Activated T-helper 2 cell treated with anti-CD3 and anti-CD28 coated beads, Interferon-gamma antibody, Interleukin-2, Interleukin-4, amounts not matched to agents 10 μg/mL and 5 μg/mL and 100 μg/mL, durations not matched to agents 14 hours and 24 hours and 36 hours (primary cell): ENCODE data around the gene PCBP3. TPM values are rescaled to one million over a fixed set of nuclear protein-coding genes. Genes with fewer than 3 reads are reported as not detected.
"Not testable (repeated sequence)": the region's sequence is repeated elsewhere in the genome, so short reads cannot be mapped to it uniquely, and the experiment has no call there.

Experiments
- DNase-seq: peaks from one replicate; pipeline ENCODE4 v3.0.0; 2021; ENCODE audit warnings: low spot score
- H3K27ac Mint-ChIP-seq: one replicate; pipeline ENCODE4 v1.8.0; 2021; ENCODE audit warnings: mixed read lengths
- H3K27me3 Mint-ChIP-seq: one replicate; pipeline ENCODE4 v1.8.0; 2021; ENCODE audit warnings: low read depth, mixed read lengths
- H3K36me3 Mint-ChIP-seq: one replicate; pipeline ENCODE4 v1.8.0; 2021; ENCODE audit warnings: low read depth, mixed read lengths
- H3K4me1 Mint-ChIP-seq: one replicate; pipeline ENCODE4 v1.8.0; 2021; ENCODE audit warnings: low read depth, mixed read lengths
- H3K4me3 Mint-ChIP-seq: one replicate; pipeline ENCODE4 v1.8.0; 2021; ENCODE audit warnings: low read depth, mild to moderate bottlenecking, moderate library complexity, mixed read lengths
- H3K9me3 Mint-ChIP-seq: one replicate; pipeline ENCODE4 v1.8.0; 2021; ENCODE audit warnings: mixed read lengths
- intact Hi-C: fragments of 100-400 bp; cut with micrococcal nuclease; formaldehyde crosslinking; loops from one replicate; pipeline ENCODE4 v1.15.1; 2023
- total RNA-seq: library from RNA; stranded (reverse); gene quantifications from 2 replicates; pipeline ENCODE4 v1.2.3, GENCODE V29; 2022

PCBP3 gene
- total RNA-seq, 1 donor from 2014 or later = 6.9 TPM

DNA sequence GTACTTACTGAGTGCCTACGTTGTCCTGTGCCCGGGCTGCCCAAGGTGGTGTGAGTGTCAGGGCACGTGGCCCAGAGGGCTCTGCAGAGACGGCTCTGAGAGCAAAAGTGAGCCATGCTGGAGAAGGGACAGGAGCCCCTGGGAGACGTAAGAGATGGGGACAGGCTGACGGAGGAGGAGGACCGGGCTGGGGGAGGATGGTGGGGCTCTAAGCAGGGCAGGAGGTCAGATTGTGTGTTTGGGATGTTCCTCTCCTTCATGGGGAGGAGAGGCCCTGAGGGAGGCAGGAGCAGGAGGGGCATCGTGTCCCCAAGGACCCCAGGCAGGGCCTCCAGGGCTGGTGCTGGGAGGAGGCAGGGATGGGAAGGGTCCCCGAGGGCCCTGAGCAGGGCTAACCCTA lies 158.9 kb downstream of the PCBP3 start:
- DNase-seq = no peak

GRCh38 chr21:45802956-45803617 lies 159.6 kb downstream of the PCBP3 start:
- Mint-ChIP-seq H3K9me3 (no peaks in the 10 kb centered on the region), H3K4me3 (no peak overlapping the region), H3K36me3 (no peaks in the 10 kb centered on the region), H3K4me1 (peaks cover 1% of the 10 kb centered on the region), H3K27ac (no peak overlapping the region), H3K27me3 (no peaks in the 10 kb centered on the region)
- intact Hi-C loops = no loop called here
- DNase-seq = no peak

More for the DNA sequence above, 158.9 kb downstream of the PCBP3 start:
- Mint-ChIP-seq H3K9me3 (no peaks in the 10 kb centered on the region), H3K27me3 (no peaks in the 10 kb centered on the region), H3K4me3 (no peak overlapping the region), H3K27ac (no peak overlapping the region), H3K4me1 (peaks cover 1% of the 10 kb centered on the region), H3K36me3 (no peaks in the 10 kb centered on the region)
- intact Hi-C loops = no loop called here

DNA sequence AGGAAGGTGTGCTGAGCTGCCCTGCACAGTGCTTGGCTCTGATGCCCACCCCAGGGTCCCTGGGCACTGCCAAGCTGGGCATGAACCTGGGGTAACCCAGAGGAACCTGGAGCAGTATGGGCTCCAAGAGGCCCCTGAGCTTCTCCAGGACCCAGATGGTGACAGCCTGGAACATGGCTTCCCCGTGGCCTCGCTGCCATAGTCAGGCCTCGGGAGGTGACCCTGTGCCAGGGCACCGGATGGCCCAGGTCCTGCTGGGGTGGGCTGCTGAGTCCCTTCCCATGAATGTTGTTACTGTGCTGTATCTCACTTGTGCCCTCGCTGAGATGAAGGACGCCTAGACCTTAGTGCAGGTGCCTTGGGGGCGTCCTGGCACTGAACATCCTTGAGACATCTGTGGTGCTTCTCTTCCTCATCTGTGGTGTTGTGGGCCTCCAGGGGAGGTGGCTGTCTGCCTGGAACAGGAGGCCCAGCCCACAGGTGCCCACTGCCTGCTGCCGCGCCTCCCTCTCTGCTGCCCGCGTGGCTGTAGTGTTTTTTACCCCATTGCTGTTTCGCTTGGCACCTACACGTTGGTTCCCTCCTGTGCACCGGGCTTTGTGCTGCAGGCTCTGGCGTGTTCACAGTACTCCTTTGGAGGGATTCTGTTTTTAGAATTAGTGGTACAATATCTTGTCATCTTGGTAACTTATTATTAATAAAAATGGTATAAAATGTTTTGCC lies 160.3 kb downstream of the PCBP3 start:
- DNase-seq = no peak
- peaks cover 1% of the 10 kb centered on the region for H3K4me1 Mint-ChIP-seq
- H3K27ac Mint-ChIP-seq = no peak overlapping the region
- H3K36me3 Mint-ChIP-seq = no peaks in the 10 kb centered on the region
- no peaks in the 10 kb centered on the region for H3K9me3 Mint-ChIP-seq
- intact Hi-C loops = no loop called here
- H3K4me3 Mint-ChIP-seq = no peak overlapping the region
- no peaks in the 10 kb centered on the region for H3K27me3 Mint-ChIP-seq

- H3K9me3 Mint-ChIP-seq = no peaks in the 10 kb centered on the region
- DNase-seq = no peak
- H3K4me1 Mint-ChIP-seq = peaks cover 1% of the 10 kb centered on the region
- no peaks in the 10 kb centered on the region for H3K27me3 Mint-ChIP-seq
- H3K27ac Mint-ChIP-seq = no peak overlapping the region
- H3K4me3 Mint-ChIP-seq = no peak overlapping the region
- H3K36me3 Mint-ChIP-seq = no peaks in the 10 kb centered on the region
- intact Hi-C loops = no loop called here
These were observed 161.3 kb downstream of the PCBP3 start for GRCh38 chr21:45804809-45805313.

DNA sequence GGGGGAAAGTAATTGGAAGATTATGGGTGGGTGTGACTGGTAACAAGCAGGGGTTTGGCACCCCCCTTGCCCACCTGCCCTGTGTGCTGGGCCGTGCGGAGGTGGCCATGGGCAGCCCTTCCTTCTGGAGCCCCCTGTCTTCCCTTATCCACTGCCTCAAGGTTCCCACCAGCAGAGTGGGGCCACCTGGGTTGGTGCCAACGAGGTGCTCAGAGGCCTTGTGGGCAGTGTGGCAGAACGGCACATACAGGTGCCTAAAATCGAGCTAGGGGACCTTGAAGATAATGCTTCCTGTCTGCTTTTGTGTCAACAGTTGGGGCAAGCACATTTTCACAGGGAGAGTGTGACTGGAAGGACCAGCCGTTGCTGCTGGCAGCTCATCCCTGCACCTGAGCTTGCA lies 161.8 kb downstream of the PCBP3 start:
- peaks cover 1% of the 10 kb centered on the region for H3K4me1 Mint-ChIP-seq
- no peaks in the 10 kb centered on the region for H3K36me3 Mint-ChIP-seq
- H3K27me3 Mint-ChIP-seq = no peaks in the 10 kb centered on the region
- H3K4me3 Mint-ChIP-seq = no peak overlapping the region
- H3K9me3 Mint-ChIP-seq = no peaks in the 10 kb centered on the region
- intact Hi-C loops = no loop called here
- peak; percentile 7 for DNase-seq
- no peak overlapping the region for H3K27ac Mint-ChIP-seq

DNA sequence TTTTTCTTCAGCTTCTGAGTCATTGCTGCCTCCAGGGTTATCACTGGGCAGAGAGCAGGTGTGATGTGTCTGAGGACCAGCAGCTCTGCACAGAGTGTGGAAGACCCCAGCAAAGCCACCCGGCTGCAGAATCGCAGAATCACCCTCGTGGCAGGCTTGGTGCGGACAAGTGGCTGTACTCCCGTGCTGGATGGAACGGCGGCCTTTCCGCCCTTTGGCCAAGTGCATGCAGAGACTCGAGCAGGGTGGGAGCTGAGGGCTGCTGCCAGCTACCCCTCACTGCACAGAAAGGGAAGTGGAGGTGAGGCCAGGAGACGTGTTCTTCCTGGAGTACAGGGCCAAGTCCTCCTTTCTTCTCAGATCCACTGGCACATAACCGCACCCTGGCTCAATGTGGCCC lies 162.5 kb downstream of the PCBP3 start:
- no peak overlapping the region for H3K27ac Mint-ChIP-seq
- H3K4me1 Mint-ChIP-seq = peaks cover 1% of the 10 kb centered on the region
- intact Hi-C loops = no loop called here
- no peak overlapping the region for H3K4me3 Mint-ChIP-seq
- no peaks in the 10 kb centered on the region for H3K9me3 Mint-ChIP-seq
- DNase-seq = no peak
- no peaks in the 10 kb centered on the region for H3K36me3 Mint-ChIP-seq
- no peaks in the 10 kb centered on the region for H3K27me3 Mint-ChIP-seq

- H3K4me1 Mint-ChIP-seq, H3K27ac Mint-ChIP-seq, H3K9me3 Mint-ChIP-seq, H3K36me3 Mint-ChIP-seq, H3K27me3 Mint-ChIP-seq, H3K4me3 Mint-ChIP-seq, intact Hi-C loops, DNase-seq: not testable (repeated sequence)
These were observed 165.1 kb downstream of the PCBP3 start for GRCh38 chr21:45808663-45809062.

GRCh38 chr21:45809421-45809820 lies 165.9 kb downstream of the PCBP3 start:
- H3K27ac Mint-ChIP-seq = no peak overlapping the region
- no peak for DNase-seq
- intact Hi-C loops = no loop called here
- H3K27me3 Mint-ChIP-seq = no peaks in the 10 kb centered on the region
- H3K9me3 Mint-ChIP-seq = peaks cover 6% of the 10 kb centered on the region
- peaks cover 1% of the 10 kb centered on the region for H3K4me1 Mint-ChIP-seq
- H3K36me3 Mint-ChIP-seq = no peaks in the 10 kb centered on the region
- no peak overlapping the region for H3K4me3 Mint-ChIP-seq

DNA sequence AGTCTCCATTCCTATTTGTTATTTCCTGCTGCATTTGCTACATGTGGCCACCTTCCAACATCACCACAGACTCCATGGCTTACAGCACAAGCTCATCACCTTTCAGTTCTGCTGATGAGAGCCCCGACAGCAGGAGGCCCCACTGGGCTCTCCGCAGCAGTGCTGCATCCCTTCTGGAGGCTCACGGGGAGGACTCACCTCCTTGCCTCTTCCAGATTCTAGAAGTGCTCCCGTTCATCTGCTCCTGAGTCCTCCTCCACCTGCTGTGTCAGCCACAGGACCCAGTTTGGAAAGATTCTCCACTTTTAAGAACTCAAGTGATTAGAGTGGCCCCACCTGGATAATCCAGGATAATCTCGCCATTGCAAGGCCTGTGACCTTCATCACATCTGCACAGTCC lies 167.6 kb downstream of the PCBP3 start:
- H3K9me3 Mint-ChIP-seq = peaks cover 6% of the 10 kb centered on the region
- intact Hi-C loops = loop anchor here (10.0 kb wide), 1 partner anchor 656 kb away; no protein-coding TSS in a partner anchor

GRCh38 chr21:45814210-45814940 lies 170.8 kb downstream of the PCBP3 start:
- intact Hi-C loops = loop anchor here (10.0 kb wide), 1 partner anchor 660 kb away; no protein-coding TSS in a partner anchor
- not testable (repeated sequence) for H3K4me3 Mint-ChIP-seq, H3K36me3 Mint-ChIP-seq, H3K27me3 Mint-ChIP-seq, H3K27ac Mint-ChIP-seq, DNase-seq, H3K9me3 Mint-ChIP-seq
- peaks cover 18% of the 10 kb centered on the region for H3K4me1 Mint-ChIP-seq

More for the DNA sequence above, 167.6 kb downstream of the PCBP3 start:
- H3K36me3 Mint-ChIP-seq = no peaks in the 10 kb centered on the region
- H3K4me1 Mint-ChIP-seq = peaks cover 1% of the 10 kb centered on the region
- H3K4me3 Mint-ChIP-seq = no peak overlapping the region
- no peak for DNase-seq
- H3K27ac Mint-ChIP-seq = no peak overlapping the region
- no peaks in the 10 kb centered on the region for H3K27me3 Mint-ChIP-seq

GRCh38 chr21:45815781-45816180 lies 172.3 kb downstream of the PCBP3 start:
- H3K36me3 Mint-ChIP-seq, DNase-seq, H3K4me3 Mint-ChIP-seq, H3K9me3 Mint-ChIP-seq, H3K27me3 Mint-ChIP-seq, H3K27ac Mint-ChIP-seq: not testable (repeated sequence)
- intact Hi-C loops = loop anchor here (10.0 kb wide), 1 partner anchor 661 kb away; no protein-coding TSS in a partner anchor
- H3K4me1 Mint-ChIP-seq = peaks cover 31% of the 10 kb centered on the region

- no peak overlapping the region for H3K4me3 Mint-ChIP-seq
- peaks cover 4% of the 10 kb centered on the region for H3K27me3 Mint-ChIP-seq
- no peak overlapping the region for H3K27ac Mint-ChIP-seq
- H3K36me3 Mint-ChIP-seq = peaks cover 2% of the 10 kb centered on the region
- DNase-seq = peak; percentile 4
- intact Hi-C loops = loop anchor here (10.0 kb wide), 1 partner anchor 662 kb away; no protein-coding TSS in a partner anchor
- peaks cover 36% of the 10 kb centered on the region for H3K4me1 Mint-ChIP-seq
- peaks cover 6% of the 10 kb centered on the region for H3K9me3 Mint-ChIP-seq
These were observed 173.3 kb downstream of the PCBP3 start for GRCh38 chr21:45816794-45817193.
